Suppressor macrophage (primary cell): ENCODE measurements around the gene PPP2R5E.

Source experiments
- DNase-seq, 4 experiments: peaks; one replicate each; pipeline ENCODE4 v3.0.0-alpha.2; 2020 to 2022

Gene PPP2R5E

GRCh38 chr14:63470962-63471793, 72.0 kb downstream of the PPP2R5E start:
- DNase-seq: peak in 2 of 4 experiments; percentile 60 to 66

- DNase-seq: no peak
Observed at GRCh38 chr14:63468294-63468693, 74.9 kb downstream of the PPP2R5E start.

- no peak for DNase-seq
Observed at GRCh38 chr14:63467440-63468072, 75.6 kb downstream of the PPP2R5E start.

- DNase-seq: no peak
Observed at GRCh38 chr14:63465347-63465746, 77.8 kb downstream of the PPP2R5E start.

GRCh38 chr14:63460680-63461369, 82.4 kb downstream of the PPP2R5E start:
- DNase-seq: no peak

GRCh38 chr14:63459738-63460137, 83.4 kb downstream of the PPP2R5E start:
- no peak for DNase-seq

GRCh38 chr14:63457498-63457897, 85.7 kb downstream of the PPP2R5E start:
- DNase-seq: no peak

GRCh38 chr14:63454863-63455622, 88.1 kb downstream of the PPP2R5E start:
- peak in 1 of 4 experiments; percentile 9 for DNase-seq

GRCh38 chr14:63454436-63454835, 88.7 kb downstream of the PPP2R5E start:
- no peak for DNase-seq

- DNase-seq: no peak
Observed at GRCh38 chr14:63453443-63453936, 89.7 kb downstream of the PPP2R5E start.

GRCh38 chr14:63452796-63453195, 90.4 kb downstream of the PPP2R5E start:
- no peak for DNase-seq

GRCh38 chr14:63448841-63449240, 94.3 kb downstream of the PPP2R5E start:
- no peak for DNase-seq

GRCh38 chr14:63444588-63444987, 98.6 kb downstream of the PPP2R5E start:
- no peak for DNase-seq

GRCh38 chr14:63443988-63444387, 99.2 kb downstream of the PPP2R5E start:
- no peak for DNase-seq

GRCh38 chr14:63443361-63443760, 99.8 kb downstream of the PPP2R5E start:
- no peak for DNase-seq

- DNase-seq: peak; percentile 26 to 51 (median 40)
Observed at GRCh38 chr14:63438065-63438757, 105.0 kb downstream of the PPP2R5E start.

GRCh38 chr14:63436286-63437098, 106.7 kb downstream of the PPP2R5E start:
- peak in 3 of 4 experiments; percentile 25 to 31 (median 30) for DNase-seq

- peak in 2 of 4 experiments; percentile 13 to 16 for DNase-seq
Observed at GRCh38 chr14:63435838-63436237, 107.3 kb downstream of the PPP2R5E start.

GRCh38 chr14:63435204-63435603, 108.0 kb downstream of the PPP2R5E start:
- DNase-seq: peak in 3 of 4 experiments; percentile 34 to 42 (median 35)

- no peak for DNase-seq
Observed at GRCh38 chr14:63432888-63433552, 110.2 kb downstream of the PPP2R5E start.
